SK-N-SH (cell line): Measurements from ENCODE around the gene TULP4. TPM values are rescaled to one million over a fixed set of nuclear protein-coding genes. Genes with fewer than 3 reads are reported as not detected.

ENCODE experiments used
- CTCF ChIA-PET: fragments of 300-600, 350-600 bp; formaldehyde crosslinking; extraction: SDS; loops from one replicate; lab custom pipeline; 2021; lab: Yijun Ruan, JAX
- POLR2A ChIA-PET: fragments of 350-600 bp; sonication (Branson Sonifier 250); formaldehyde crosslinking; extraction: SDS; loops from one replicate; lab custom pipeline; 2020; ENCODE audit warnings: antibody characterized with exemption, inconsistent platforms; lab: Yijun Ruan, JAX
- DNase-seq: peaks from one replicate; pipeline ENCODE4 v3.0.0; 2012
- H2AFZ ChIP-seq: fragments of 200-600 bp; sonication (generic); 2 replicates; pipeline ENCODE4 v1.8.1; 2016; ENCODE audit warnings: antibody characterized with exemption, mild to moderate bottlenecking, low read depth
- H3F3A ChIP-seq: fragments of 200-600 bp; sonication (generic); replicated peaks from 2 replicates; pipeline ENCODE3; 2016; ENCODE audit warnings: antibody characterized with exemption, mild to moderate bottlenecking; ENCODE audit not compliant: insufficient read depth
- H3K27ac ChIP-seq, 2 experiments: fragments of 200-500 bp in 1 of 2; fragments of 200-600 bp in 1 of 2; sonication (Bioruptor generic) in 1 of 2; sonication (generic), shearing (Covaris generic) in 1 of 2; 2 replicates each; pipeline versions ENCODE4 v1.5.1 to v1.6.1; 2014 to 2016; ENCODE audit warnings: low read depth in 2 of 2, inconsistent platforms in 1 of 2, low read length in 1 of 2, mild to moderate bottlenecking in 1 of 2, mixed read lengths in 1 of 2
- H3K27me3 ChIP-seq: fragments of 200-600 bp; sonication (generic), shearing (Covaris generic); 2 replicates; pipeline ENCODE4 v1.6.1; 2016; ENCODE audit warnings: mixed run types; ENCODE audit not compliant: insufficient read depth
- H3K36me3 ChIP-seq, 2 experiments: fragments of 200-500 bp in 1 of 2; fragments of 200-600 bp in 1 of 2; sonication (Bioruptor generic) in 1 of 2; sonication (generic) in 1 of 2; replicated peaks in 1 of 2; 2 replicates each; pipeline versions ENCODE3 to v1.5.1; 2014 to 2016; ENCODE audit warnings: low read length in 1 of 2, mild to moderate bottlenecking in 1 of 2; ENCODE audit not compliant: insufficient read depth in 2 of 2, control insufficient read depth in 1 of 2
- H3K4me1 ChIP-seq, 2 experiments: fragments of 200-500 bp in 1 of 2; fragments of 200-600 bp in 1 of 2; sonication (Bioruptor generic) in 1 of 2; sonication (generic), shearing (Covaris generic) in 1 of 2; 2 replicates each; pipeline versions ENCODE4 v1.5.1 to v1.6.1; 2014 to 2016; ENCODE audit warnings: low read depth in 1 of 2, low read length in 1 of 2, mixed run types in 1 of 2; ENCODE audit not compliant: insufficient read depth in 2 of 2, control insufficient read depth in 1 of 2
- H3K4me2 ChIP-seq: fragments of 200-600 bp; sonication (generic), shearing (Covaris generic); 2 replicates; pipeline ENCODE4 v1.6.1; 2017; ENCODE audit warnings: mixed run types
- H3K4me3 ChIP-seq, 2 experiments: fragments of 200-500 bp in 1 of 2; fragments of 200-600 bp in 1 of 2; sonication (Bioruptor generic) in 1 of 2; sonication (generic), shearing (Covaris generic) in 1 of 2; 2 replicates each; pipeline versions ENCODE4 v1.5.1 to v1.8.1; 2014 to 2016; ENCODE audit warnings: low read depth in 2 of 2, inconsistent platforms in 1 of 2, low read length in 1 of 2, mild to moderate bottlenecking in 1 of 2, mixed read lengths in 1 of 2, moderate library complexity in 1 of 2
- H3K79me2 ChIP-seq: fragments of 200-600 bp; sonication (generic); 2 replicates; pipeline ENCODE4 v1.8.1; 2017; ENCODE audit warnings: mild to moderate bottlenecking; ENCODE audit not compliant: insufficient read depth
- H3K9ac ChIP-seq: fragments of 200-600 bp; sonication (generic); 2 replicates; pipeline ENCODE4 v1.6.1; 2017; ENCODE audit warnings: mixed run types
- H3K9me2 ChIP-seq: fragments of 200-600 bp; sonication (generic); 2 replicates; pipeline ENCODE4 v1.6.1; 2017; ENCODE audit warnings: mixed run types
- H3K9me3 ChIP-seq: fragments of 200-600 bp; sonication (generic); 2 replicates; pipeline ENCODE4 v1.6.1; 2017; ENCODE audit warnings: mixed run types, mild to moderate bottlenecking, moderate library complexity
- H4K20me1 ChIP-seq: fragments of 200-600 bp; sonication (generic); 2 replicates; pipeline ENCODE4 v1.6.1; 2017; ENCODE audit warnings: mild to moderate bottlenecking, mixed run types; ENCODE audit not compliant: insufficient read depth
- CHD2 ChIP-seq: fragments of 150-350 bp; IDR thresholded peaks from 2 replicates; pipeline ENCODE4 v1.6.1; 2018; ENCODE audit warnings: low read length; ENCODE audit not compliant: partially characterized antibody
- CTCF ChIP-seq: fragments of 200-600 bp; sonication (generic); IDR thresholded peaks from 2 replicates; pipeline ENCODE4 v1.6.1; 2017; ENCODE audit warnings: antibody characterized with exemption, mild to moderate bottlenecking, moderate library complexity
- EP300 ChIP-seq, 2 experiments: IDR thresholded peaks; 2 replicates each; pipeline versions ENCODE4 v1.4.0 to v1.6.1; 2012; ENCODE audit warnings: borderline replicate concordance in 1 of 2, low read depth in 1 of 2, low read length in 1 of 2
- FOSL2 ChIP-seq: IDR thresholded peaks from 2 replicates; pipeline ENCODE4 v1.4.0; 2012; ENCODE audit warnings: low read depth, mild to moderate bottlenecking, moderate library complexity, borderline replicate concordance
- FOXM1 ChIP-seq: IDR thresholded peaks from 2 replicates; pipeline ENCODE4 v1.4.0; 2012; ENCODE audit warnings: low read depth, mild to moderate bottlenecking
- IRF3 ChIP-seq: fragments of 150-350 bp; IDR thresholded peaks from 2 replicates; pipeline ENCODE4 v1.6.1; 2016; ENCODE audit warnings: mild to moderate bottlenecking, low read depth, low read length
- JUND ChIP-seq: IDR thresholded peaks from 2 replicates; pipeline ENCODE4 v1.4.0; 2012
- MEF2A ChIP-seq: IDR thresholded peaks from 2 replicates; pipeline ENCODE4 v1.4.0; 2012; ENCODE audit warnings: low read depth, borderline replicate concordance
- NFIC ChIP-seq: IDR thresholded peaks from 2 replicates; pipeline ENCODE4 v1.4.0; 2012; ENCODE audit warnings: borderline replicate concordance
- PBX3 ChIP-seq: IDR thresholded peaks from 2 replicates; pipeline ENCODE4; 2012
- RAD21 ChIP-seq: IDR thresholded peaks from 2 replicates; pipeline ENCODE4 v1.6.1; 2012; ENCODE audit warnings: mild to moderate bottlenecking, low read length
- RCOR1 ChIP-seq: fragments of 150-350 bp; IDR thresholded peaks from 2 replicates; pipeline ENCODE4 v1.6.1; 2017; ENCODE audit warnings: antibody characterized with exemption, low read length
- REST ChIP-seq: IDR thresholded peaks from 2 replicates; pipeline ENCODE4 v1.6.1; 2012; ENCODE audit warnings: mild to moderate bottlenecking, low read depth, low read length, moderate library complexity
- SIN3A ChIP-seq: IDR thresholded peaks from 2 replicates; pipeline ENCODE4 v1.6.1; 2012; ENCODE audit warnings: low read depth, mild to moderate bottlenecking, low read length, moderate library complexity, borderline replicate concordance
- TAF1 ChIP-seq: IDR thresholded peaks from 2 replicates; pipeline ENCODE4 v1.6.1; 2012; ENCODE audit warnings: low read depth, mild to moderate bottlenecking, low read length, moderate library complexity, borderline replicate concordance
- TCF12 ChIP-seq: IDR thresholded peaks from 2 replicates; pipeline ENCODE4 v1.4.0; 2012
- TEAD4 ChIP-seq: IDR thresholded peaks from 2 replicates; pipeline ENCODE4 v1.4.0; 2012; ENCODE audit warnings: mild to moderate bottlenecking, borderline replicate concordance; ENCODE audit not compliant: insufficient read depth
- WGBS: methylation state at CpG from one replicate; pipeline ENCODE4 v1.1.6; 2017; ENCODE audit warnings: low lambda C conversion rate; 5-methylcytosine and 5-hydroxymethylcytosine counted together
- polyA plus RNA-seq, 3 experiments: library from polyadenylated mRNA; depleted of rRNA; stranded (reverse); fragments of >200 nt; gene quantifications; 2 replicates each; pipeline ENCODE4 v1.2.3, GENCODE V29; 2012
- TF ChIP-seq, protein P1 (sequence below): IDR thresholded peaks from 2 replicates; pipeline ENCODE4 v1.4.0; 2012; ENCODE audit warnings: low read depth, borderline replicate concordance
- TF ChIP-seq, protein P2 (sequence below): IDR thresholded peaks from 2 replicates; pipeline ENCODE4 v1.4.0; 2012; ENCODE audit warnings: low read depth

Gene TULP4
- polyA plus RNA-seq, 1 of the 3 experiments (the other 2 are of a cell fraction): 5.9 TPM

- TF ChIP-seq TEAD4: no peak
- no peak for TF ChIP-seq CHD2
- TF ChIP-seq SIN3A: no peak
- TF ChIP-seq, protein P1, sequence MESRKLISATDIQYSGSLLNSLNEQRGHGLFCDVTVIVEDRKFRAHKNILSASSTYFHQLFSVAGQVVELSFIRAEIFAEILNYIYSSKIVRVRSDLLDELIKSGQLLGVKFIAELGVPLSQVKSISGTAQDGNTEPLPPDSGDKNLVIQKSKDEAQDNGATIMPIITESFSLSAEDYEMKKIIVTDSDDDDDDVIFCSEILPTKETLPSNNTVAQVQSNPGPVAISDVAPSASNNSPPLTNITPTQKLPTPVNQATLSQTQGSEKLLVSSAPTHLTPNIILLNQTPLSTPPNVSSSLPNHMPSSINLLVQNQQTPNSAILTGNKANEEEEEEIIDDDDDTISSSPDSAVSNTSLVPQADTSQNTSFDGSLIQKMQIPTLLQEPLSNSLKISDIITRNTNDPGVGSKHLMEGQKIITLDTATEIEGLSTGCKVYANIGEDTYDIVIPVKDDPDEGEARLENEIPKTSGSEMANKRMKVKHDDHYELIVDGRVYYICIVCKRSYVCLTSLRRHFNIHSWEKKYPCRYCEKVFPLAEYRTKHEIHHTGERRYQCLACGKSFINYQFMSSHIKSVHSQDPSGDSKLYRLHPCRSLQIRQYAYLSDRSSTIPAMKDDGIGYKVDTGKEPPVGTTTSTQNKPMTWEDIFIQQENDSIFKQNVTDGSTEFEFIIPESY: no peak
Measured at GRCh38 chr6:158519300-158519699, 207.0 kb downstream of the TULP4 start (continued).

DNA sequence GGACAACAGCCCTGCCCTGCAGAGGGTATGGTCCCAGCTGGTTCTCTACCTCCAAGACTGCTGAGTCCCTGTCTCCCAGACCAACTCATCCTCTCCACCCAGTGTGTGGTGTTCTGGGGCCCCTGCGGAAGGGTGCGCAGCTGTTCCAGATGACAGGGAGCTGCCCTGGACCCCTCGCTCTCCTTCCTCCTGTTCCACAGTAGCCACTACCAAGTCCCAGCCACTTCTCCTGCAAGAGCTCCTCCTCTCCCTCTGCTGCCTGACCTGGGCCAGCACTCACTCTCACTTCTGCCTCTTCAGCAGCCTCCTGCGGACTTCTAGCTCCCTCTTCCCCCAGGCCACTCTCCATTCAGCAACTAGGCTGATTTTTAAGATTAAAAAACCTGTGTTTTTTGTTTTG lies 207.5 kb downstream of the TULP4 start:
- Histone ChIP-seq H4K20me1 (no peaks in the 10 kb centered on the region), H3K79me2 (no peaks in the 10 kb centered on the region), H3F3A (peaks cover 14% of the 10 kb centered on the region), H3K4me1 (peaks cover 5 to 12% of the 10 kb centered on the region in 2 experiments; a peak in 3 of 4 replicates), H2AFZ (no peak overlapping the region), H3K27ac (no peak overlapping the region), H3K4me2 (no peak overlapping the region), H3K9me2 (no peaks in the 10 kb centered on the region), H3K9ac (no peak overlapping the region), H3K9me3 (no peaks in the 10 kb centered on the region), H3K36me3 (no peaks in the 10 kb centered on the region), H3K27me3 (no peaks in the 10 kb centered on the region), H3K4me3 (no peak overlapping the region)
- no peak for DNase-seq
- ChIA-PET CTCF (interaction anchor here (0.6 to 3.7 kb wide), 10 partner anchors 14 to 306 kb away, joined by 3 to 33 read pairs (median 6); no protein-coding TSS in a partner anchor), POLR2A (interaction anchor here (0.6 to 1.1 kb wide), 2 partner anchors 8 to 16 kb away, joined by 3 to 5 read pairs; no protein-coding TSS in a partner anchor)
- TF ChIP-seq PBX3 (no peak), REST (no peak), FOXM1 (no peak), RCOR1 (no peak), TAF1 (no peak), CTCF (no peak), IRF3 (no peak), FOSL2 (no peak), EP300 (IDR thresholded peaks at IDR 0.05; ENCODE audit: borderline replicate concordance in 1 of 2, low read depth in 1 of 2, low read length in 1 of 2) (no peak), RAD21 (no peak), MEF2A (no peak), NFIC (no peak), JUND (no peak), TCF12 (no peak), TEAD4 (no peak)
- TF ChIP-seq, protein P2, sequence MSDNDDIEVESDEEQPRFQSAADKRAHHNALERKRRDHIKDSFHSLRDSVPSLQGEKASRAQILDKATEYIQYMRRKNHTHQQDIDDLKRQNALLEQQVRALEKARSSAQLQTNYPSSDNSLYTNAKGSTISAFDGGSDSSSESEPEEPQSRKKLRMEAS: no peak
- 74% methylated on average over 4 of the region's 4 CpGs for WGBS
